C4-2B (cell line): ENCODE measurements around the gene MEGF11.

Experiments used
- ZFX ChIP-seq: fragments of 450-650 bp; IDR thresholded peaks from 2 replicates; pipeline ENCODE4 v1.6.1; 2017
- TF ChIP-seq, protein P1 (sequence below): fragments of 450-650 bp; conservative IDR thresholded peaks from 2 replicates; pipeline ENCODE4 v1.5.1; 2017; ENCODE audit warnings: mild to moderate bottlenecking

DNA sequence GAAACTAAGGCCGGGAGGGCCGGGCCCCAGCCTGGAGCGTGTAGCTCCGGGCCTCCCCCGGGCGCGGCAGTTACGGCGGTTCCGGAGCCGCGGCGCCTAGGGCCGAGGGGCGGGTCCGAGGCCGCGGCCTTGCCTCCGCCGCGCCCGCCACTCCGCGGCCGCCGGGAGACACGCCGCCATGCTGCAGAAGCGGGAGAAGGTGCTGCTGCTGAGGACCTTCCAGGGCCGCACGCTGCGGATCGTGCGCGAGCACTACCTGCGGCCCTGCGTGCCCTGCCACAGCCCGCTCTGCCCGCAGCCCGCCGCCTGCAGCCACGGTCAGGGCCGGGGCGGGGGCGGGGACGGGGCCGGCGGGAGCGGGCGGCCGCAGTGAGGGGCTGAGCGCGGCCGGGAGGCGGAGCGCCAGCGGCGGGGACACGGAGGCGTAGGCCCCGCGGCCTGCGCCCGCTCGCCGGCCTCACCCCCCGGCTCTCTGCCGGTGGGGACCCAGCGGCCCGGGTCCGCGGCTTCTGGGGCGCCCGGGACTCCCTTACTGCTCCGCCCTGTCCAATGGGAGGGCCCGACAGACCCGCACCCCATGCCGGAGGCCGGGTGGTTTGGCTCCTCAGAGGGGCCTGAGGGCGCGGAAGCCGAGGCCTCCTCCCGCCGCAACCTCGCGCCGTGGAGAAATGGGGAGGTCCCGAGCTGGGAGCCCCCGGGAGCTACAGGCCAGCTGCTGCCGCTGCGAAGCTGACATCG, 40.0 kb upstream of the MEGF11 start, which contains the start of gene DIS3L:
- TF ChIP-seq, protein P1, sequence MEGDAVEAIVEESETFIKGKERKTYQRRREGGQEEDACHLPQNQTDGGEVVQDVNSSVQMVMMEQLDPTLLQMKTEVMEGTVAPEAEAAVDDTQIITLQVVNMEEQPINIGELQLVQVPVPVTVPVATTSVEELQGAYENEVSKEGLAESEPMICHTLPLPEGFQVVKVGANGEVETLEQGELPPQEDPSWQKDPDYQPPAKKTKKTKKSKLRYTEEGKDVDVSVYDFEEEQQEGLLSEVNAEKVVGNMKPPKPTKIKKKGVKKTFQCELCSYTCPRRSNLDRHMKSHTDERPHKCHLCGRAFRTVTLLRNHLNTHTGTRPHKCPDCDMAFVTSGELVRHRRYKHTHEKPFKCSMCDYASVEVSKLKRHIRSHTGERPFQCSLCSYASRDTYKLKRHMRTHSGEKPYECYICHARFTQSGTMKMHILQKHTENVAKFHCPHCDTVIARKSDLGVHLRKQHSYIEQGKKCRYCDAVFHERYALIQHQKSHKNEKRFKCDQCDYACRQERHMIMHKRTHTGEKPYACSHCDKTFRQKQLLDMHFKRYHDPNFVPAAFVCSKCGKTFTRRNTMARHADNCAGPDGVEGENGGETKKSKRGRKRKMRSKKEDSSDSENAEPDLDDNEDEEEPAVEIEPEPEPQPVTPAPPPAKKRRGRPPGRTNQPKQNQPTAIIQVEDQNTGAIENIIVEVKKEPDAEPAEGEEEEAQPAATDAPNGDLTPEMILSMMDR = peak; percentile 10; the same call in 1 of the 2 replicates
- peak; percentile 100 for TF ChIP-seq ZFX
